Measurements from ENCODE around the gene CSNK1G2. TPM values are rescaled to one million over a fixed set of nuclear protein-coding genes. Genes with fewer than 3 reads are reported as not detected.

Gene CSNK1G2
- total and polyA plus RNA-seq, 2 of the 13 experiments (the other 11 are each of a cell fraction or from before 2014, with no cell fraction given): 53.8 to 72.5 TPM

GRCh38 chr19:1907563-1908363 is 33.2 kb upstream of the CSNK1G2 start (continued):
- TF ChIP-seq NONO (IDR thresholded peaks at IDR 0.05): no peak
- peak; percentile 77 for TF ChIP-seq NONO (CRISPR knock-in tag; conservative IDR thresholded peaks at IDR 0.05)
- no peak for TF ChIP-seq ZNF577 (CRISPR knock-in tag; IDR thresholded peaks at IDR 0.05; ENCODE audit: borderline replicate concordance, low read depth)
- TF ChIP-seq ARNTL (CRISPR knock-in tag; IDR thresholded peaks at IDR 0.05): no peak
- TF ChIP-seq REXO4 (CRISPR knock-in tag; IDR thresholded peaks at IDR 0.05; ENCODE audit: borderline replicate concordance): no peak
- TF ChIP-seq IKZF4 (CRISPR knock-in tag; IDR thresholded peaks at IDR 0.05; ENCODE audit: borderline replicate concordance, low read depth, not compliant biosample characterization): no peak
- no peak for TF ChIP-seq ZNF850 (CRISPR knock-in tag; conservative IDR thresholded peaks at IDR 0.05)
- TF ChIP-seq ZNF598 (CRISPR knock-in tag; IDR thresholded peaks at IDR 0.05; ENCODE audit: borderline replicate concordance): no peak
- TF ChIP-seq, protein P1, sequence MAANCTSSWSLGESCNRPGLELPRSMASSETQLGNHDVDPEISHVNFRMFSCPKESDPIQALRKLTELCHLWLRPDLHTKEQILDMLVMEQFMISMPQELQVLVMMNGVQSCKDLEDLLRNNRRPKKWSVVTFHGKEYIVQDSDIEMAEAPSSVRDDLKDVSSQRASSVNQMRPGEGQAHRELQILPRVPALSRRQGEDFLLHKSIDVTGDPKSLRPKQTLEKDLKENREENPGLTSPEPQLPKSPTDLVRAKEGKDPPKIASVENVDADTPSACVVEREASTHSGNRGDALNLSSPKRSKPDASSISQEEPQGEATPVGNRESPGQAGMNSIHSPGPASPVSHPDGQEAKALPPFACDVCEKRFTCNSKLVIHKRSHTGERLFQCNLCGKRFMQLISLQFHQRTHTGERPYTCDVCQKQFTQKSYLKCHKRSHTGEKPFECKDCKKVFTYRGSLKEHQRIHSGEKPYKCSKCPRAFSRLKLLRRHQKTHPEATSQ (CRISPR knock-in tag; IDR thresholded peaks at IDR 0.05; ENCODE audit: borderline replicate concordance): no peak
- no peak for TF ChIP-seq ATF1 (CRISPR knock-in tag; IDR thresholded peaks at IDR 0.05)
- TF ChIP-seq, protein P2, sequence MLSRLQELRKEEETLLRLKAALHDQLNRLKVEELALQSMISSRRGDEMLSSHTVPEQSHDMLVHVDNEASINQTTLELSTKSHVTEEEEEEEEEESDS (CRISPR knock-in tag; IDR thresholded peaks at IDR 0.05; ENCODE audit: borderline replicate concordance): no peak
- no peak for TF ChIP-seq ZSCAN30 (CRISPR knock-in tag; IDR thresholded peaks at IDR 0.05)
- no peak for TF ChIP-seq SP1 (IDR thresholded peaks at IDR 0.05)
- TF ChIP-seq SP1 (CRISPR knock-in tag; IDR thresholded peaks at IDR 0.05): no peak; the same call in 1 of the 2 replicates
- TF ChIP-seq JDP2 (CRISPR knock-in tag; IDR thresholded peaks at IDR 0.05; ENCODE audit: borderline replicate concordance): no peak
- peak; percentile 63; the same call in 1 of the 2 replicates for TF ChIP-seq SALL2 (CRISPR knock-in tag; IDR thresholded peaks at IDR 0.05)
- TF ChIP-seq MEIS1 (CRISPR knock-in tag; IDR thresholded peaks at IDR 0.05; ENCODE audit: borderline replicate concordance): peak; percentile 76; the same call in 1 of the 2 replicates
- no peak for TF ChIP-seq KDM4B (CRISPR knock-in tag; IDR thresholded peaks at IDR 0.05)
- TF ChIP-seq ZNF12 (CRISPR knock-in tag; IDR thresholded peaks at IDR 0.05): 0 out of 2 replicates have a peak, but pooled peaks have one; percentile 31
- TF ChIP-seq RFX3 (CRISPR knock-in tag; IDR thresholded peaks at IDR 0.05): no peak
- TF ChIP-seq ZC3H13 (CRISPR knock-in tag; IDR thresholded peaks at IDR 0.05): peak; percentile 68; the same call in 1 of the 2 replicates
- no peak for TF ChIP-seq ZNF326 (CRISPR knock-in tag; IDR thresholded peaks at IDR 0.05; ENCODE audit: borderline replicate concordance)
- TF ChIP-seq ZFP90 (CRISPR knock-in tag; IDR thresholded peaks at IDR 0.05; ENCODE audit: borderline replicate concordance): no peak
- no peak for TF ChIP-seq BCLAF1 (IDR thresholded peaks at IDR 0.05)
- no peak for TF ChIP-seq BRCA1 (CRISPR knock-in tag; IDR thresholded peaks at IDR 0.05)
- TF ChIP-seq TARDBP (CRISPR knock-in tag; IDR thresholded peaks at IDR 0.05): peak; percentile 66
- no peak for TF ChIP-seq ZNF703 (CRISPR knock-in tag; IDR thresholded peaks at IDR 0.05; ENCODE audit: borderline replicate concordance)
- TF ChIP-seq ZBTB38 (CRISPR knock-in tag; IDR thresholded peaks at IDR 0.05): peak; percentile 86
